MM.1S (cell line): Measurements from ENCODE around the gene TRAPPC14.

Source experiments
- EZH2 ChIP-seq: fragments of 300-600 bp; sonication (generic); optimal IDR thresholded peaks from 2 replicates; pipeline ENCODE3; 2017; ENCODE audit warnings: low read depth, mild to moderate bottlenecking, antibody characterized with exemption, low read length, mixed read lengths
- TF ChIP-seq, protein P1 (sequence below): fragments of 300-600 bp; sonication (generic); IDR thresholded peaks from 2 replicates; pipeline ENCODE4 v1.5.1; 2016; ENCODE audit warnings: antibody characterized with exemption, low read length, mixed read lengths

DNA sequence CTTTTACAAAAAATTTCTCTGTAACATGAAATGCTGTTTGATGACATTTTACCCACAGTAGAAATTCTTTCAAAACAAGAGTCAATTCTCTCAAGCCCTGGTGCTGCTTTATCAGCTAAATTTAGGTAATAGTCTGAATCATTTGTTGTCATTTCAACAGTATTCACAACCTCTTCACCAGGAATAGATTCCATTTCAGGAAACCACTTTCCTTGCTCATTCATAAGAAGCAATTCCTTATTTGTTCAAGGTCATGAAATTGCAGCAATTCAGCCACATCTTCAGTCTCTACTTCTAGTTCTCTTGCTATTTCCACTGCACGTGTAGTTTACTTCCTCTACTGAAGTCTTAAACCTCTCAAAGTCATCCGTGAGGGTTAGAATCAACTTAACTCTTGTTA lies 33.3 kb upstream of the TRAPPC14 start:
- TF ChIP-seq, protein P1, sequence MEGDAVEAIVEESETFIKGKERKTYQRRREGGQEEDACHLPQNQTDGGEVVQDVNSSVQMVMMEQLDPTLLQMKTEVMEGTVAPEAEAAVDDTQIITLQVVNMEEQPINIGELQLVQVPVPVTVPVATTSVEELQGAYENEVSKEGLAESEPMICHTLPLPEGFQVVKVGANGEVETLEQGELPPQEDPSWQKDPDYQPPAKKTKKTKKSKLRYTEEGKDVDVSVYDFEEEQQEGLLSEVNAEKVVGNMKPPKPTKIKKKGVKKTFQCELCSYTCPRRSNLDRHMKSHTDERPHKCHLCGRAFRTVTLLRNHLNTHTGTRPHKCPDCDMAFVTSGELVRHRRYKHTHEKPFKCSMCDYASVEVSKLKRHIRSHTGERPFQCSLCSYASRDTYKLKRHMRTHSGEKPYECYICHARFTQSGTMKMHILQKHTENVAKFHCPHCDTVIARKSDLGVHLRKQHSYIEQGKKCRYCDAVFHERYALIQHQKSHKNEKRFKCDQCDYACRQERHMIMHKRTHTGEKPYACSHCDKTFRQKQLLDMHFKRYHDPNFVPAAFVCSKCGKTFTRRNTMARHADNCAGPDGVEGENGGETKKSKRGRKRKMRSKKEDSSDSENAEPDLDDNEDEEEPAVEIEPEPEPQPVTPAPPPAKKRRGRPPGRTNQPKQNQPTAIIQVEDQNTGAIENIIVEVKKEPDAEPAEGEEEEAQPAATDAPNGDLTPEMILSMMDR, result no peak
- no peak for TF ChIP-seq EZH2
